Ovary (tissue), 9 donors: Measurements from ENCODE around the gene WNK2. TPM values are rescaled to one million over a fixed set of nuclear protein-coding genes. Genes with fewer than 3 reads are reported as not detected.

Source experiments
- DNase-seq, 5 donors: peaks; one replicate each; pipeline ENCODE4 v3.0.0-alpha.2; 2019 to 2020
- H3K27ac ChIP-seq, 2 donors: fragments of 200-600 bp; one replicate each; pipeline versions ENCODE4 v1.5.1 to v1.8.0; 2019 to 2022
- H3K27me3 ChIP-seq: fragments of 200-600 bp; one replicate; pipeline ENCODE4 v1.8.0; 2022
- H3K36me3 ChIP-seq: fragments of 200-600 bp; sonication (generic); one replicate; pipeline ENCODE4 v1.5.1; 2019
- H3K4me1 ChIP-seq: one replicate; pipeline ENCODE4 v1.8.1; 2013; ENCODE audit warnings: mild to moderate bottlenecking, moderate library complexity; ENCODE audit not compliant: insufficient read depth
- H3K4me3 ChIP-seq: fragments of 200-600 bp; sonication (generic); one replicate; pipeline ENCODE4 v1.5.1; 2017
- H3K9me3 ChIP-seq, 2 donors: fragments of 200-600 bp in 1 of 2; sonication (generic) in 1 of 2; one replicate each; pipeline versions ENCODE4 v1.5.1 to v1.8.1; 2013 to 2019; ENCODE audit warnings: mild to moderate bottlenecking in 1 of 2, moderate library complexity in 1 of 2
- CTCF ChIP-seq, 3 donors: fragments of 450-650 bp in 2 of 3; fragments of 200-600 bp in 1 of 3; IDR thresholded peaks; one replicate each; pipeline versions ENCODE4 v1.5.1 to v1.8.0; 2016 to 2022; ENCODE audit warnings: antibody characterized with exemption in 3 of 3, mild to moderate bottlenecking in 1 of 3
- EP300 ChIP-seq: sonication (generic); formaldehyde crosslinking; IDR thresholded peaks from one replicate; pipeline ENCODE4 v1.6.1; 2017; ENCODE audit warnings: antibody characterized with exemption
- POLR2A ChIP-seq: fragments of 450-650 bp; IDR thresholded peaks from one replicate; pipeline ENCODE4 v1.6.1; 2017; ENCODE audit warnings: antibody characterized with exemption, mild to moderate bottlenecking, moderate library complexity
- WGBS, 3 donors: extraction: QIAGEN DNeasy Blood & Tissue Kit in 1 of 3; methylation state at CpG; one replicate each; pipeline versions ENCODE4 v1.1.5 to v1.1.7; 2013 to 2017; 5-methylcytosine and 5-hydroxymethylcytosine counted together
- intact Hi-C, 4 donors: fragments of 100-400 bp; cut with DNase I; formaldehyde crosslinking; loops; one replicate each; pipeline versions ENCODE4 v1.11.0 to v1.15.1; 2022 to 2023
- polyA plus RNA-seq, 2 donors: library from polyadenylated mRNA; stranded (reverse); fragments of 200-250 nt in 1 of 2; fragments of 350-450 nt in 1 of 2; fragmentation: Illumina TruSeq in 1 of 2; extraction: RNeasy Lipid Tissue Mini Kit (QIAGEN cat#74804) in 1 of 2; gene quantifications; one replicate each; pipeline ENCODE4 v1.2.3, GENCODE V29; 2013 to 2014
- total RNA-seq, 7 donors: library from RNA; depleted of rRNA in 2 of 7; stranded (reverse); fragments of >200 nt in 2 of 7; fragmentation: NEBNext Ultra II Directional in 3 of 7; extraction: Animal tissue kit (Norgen Biotek cat#: 25700) in 3 of 7; gene quantifications; one replicate each; pipeline versions ENCODE4 v1.1.0 to v1.2.4, GENCODE V29; 2016 to 2023
- donor health status: DM: no; HTN: no; CAD: no; lungs with moderate emphysema.
- donor health status: DM: no; HTN: no; CAD: no.
- donor health status: Bipolar disorder and iron deficiency.
- donor health status: DM: yes; HTN: yes; CAD: no.
- donor health status: DM: no; HTN: no; CAD: no.
- donor health status: DM: yes; HTN: yes; CAD: no.

The WNK2 gene
- total and polyA plus RNA-seq, 9 donors: 0.53 to 24.7 (median 4.4) TPM

- Histone ChIP-seq H3K27me3 (no peaks in the 10 kb centered on the region), H3K4me1 (no peaks in the 10 kb centered on the region), H3K27ac (no peak overlapping the region), H3K36me3 (no peaks in the 10 kb centered on the region), H3K9me3 (no peaks in the 10 kb centered on the region), H3K4me3 (no peak overlapping the region)
- TF ChIP-seq POLR2A (no peak), EP300 (no peak), CTCF (IDR thresholded peaks at IDR 0.05) (no peak)
- 82 to 90% (median 86%) methylated on average over 9 of the region's 9 CpGs for WGBS, 3 donors
- intact Hi-C loops: no loop called here
- no peak for DNase-seq
These were observed 13.7 kb downstream of the WNK2 start for GRCh38 chr9:93197670-93198069.

GRCh38 chr9:93198117-93198837 lies 14.3 kb downstream of the WNK2 start:
- no peaks in the 10 kb centered on the region for H3K36me3 ChIP-seq
- no peaks in the 10 kb centered on the region for H3K4me1 ChIP-seq
- H3K4me3 ChIP-seq: no peak overlapping the region
- DNase-seq: no peak
- no peak overlapping the region for H3K27ac ChIP-seq
- no peaks in the 10 kb centered on the region for H3K27me3 ChIP-seq
- no peaks in the 10 kb centered on the region for H3K9me3 ChIP-seq
- intact Hi-C loops: no loop called here
- TF ChIP-seq CTCF (IDR thresholded peaks at IDR 0.05) (no peak), POLR2A (no peak), EP300 (no peak)
- 78 to 89% (median 89%) methylated on average over 10 of the region's 10 CpGs for WGBS, 3 donors

DNA sequence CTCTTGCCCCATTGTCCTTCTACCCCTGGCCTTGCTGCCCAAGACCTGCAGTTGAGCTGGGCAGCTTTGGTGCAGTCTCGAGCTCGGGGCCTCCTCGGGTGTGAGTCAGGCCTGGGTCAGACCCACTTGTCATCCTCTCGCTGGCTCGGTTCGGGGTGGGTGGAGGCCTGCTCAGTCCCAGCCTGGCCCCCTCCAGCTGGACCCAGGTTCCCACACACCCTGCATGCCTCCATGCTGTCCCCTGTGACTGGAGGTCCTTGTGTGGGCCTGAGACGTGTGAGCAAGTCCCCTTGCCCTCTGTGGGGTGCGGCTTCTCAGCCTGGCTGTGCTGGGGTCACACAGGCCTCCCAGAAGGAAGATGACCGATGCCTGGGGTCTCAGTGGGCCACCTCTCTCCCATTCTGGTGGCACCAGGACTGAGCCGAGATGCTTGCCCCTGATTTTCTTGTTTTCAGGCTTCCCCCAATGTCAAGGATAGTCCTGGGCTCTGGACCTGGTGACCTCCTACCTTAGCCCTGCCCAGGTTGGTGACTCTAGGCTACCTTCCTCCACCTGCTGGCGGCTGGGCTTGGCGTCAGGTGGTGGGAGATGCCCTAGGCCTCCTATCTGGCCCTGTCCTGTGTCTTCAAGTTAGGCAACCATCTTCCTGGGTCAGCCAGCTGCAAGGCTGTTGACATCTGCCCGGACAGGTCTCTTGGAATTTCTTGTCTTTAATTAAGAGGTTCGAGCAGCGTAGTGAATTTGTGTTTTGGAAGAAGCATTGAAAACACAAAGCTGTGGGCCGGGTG lies 15.1 kb downstream of the WNK2 start:
- H3K27ac ChIP-seq: no peak overlapping the region
- H3K9me3 ChIP-seq: no peaks in the 10 kb centered on the region
- H3K27me3 ChIP-seq: no peaks in the 10 kb centered on the region
- no peaks in the 10 kb centered on the region for H3K36me3 ChIP-seq
- intact Hi-C loops: no loop called here
- TF ChIP-seq POLR2A (no peak), CTCF (IDR thresholded peaks at IDR 0.05) (no peak), EP300 (no peak)
- no peak overlapping the region for H3K4me3 ChIP-seq
- 93 to 94% (median 93%) methylated on average over 14 to 16 of the region's 16 CpGs for WGBS, 3 donors
- no peak for DNase-seq
- H3K4me1 ChIP-seq: no peaks in the 10 kb centered on the region

DNA sequence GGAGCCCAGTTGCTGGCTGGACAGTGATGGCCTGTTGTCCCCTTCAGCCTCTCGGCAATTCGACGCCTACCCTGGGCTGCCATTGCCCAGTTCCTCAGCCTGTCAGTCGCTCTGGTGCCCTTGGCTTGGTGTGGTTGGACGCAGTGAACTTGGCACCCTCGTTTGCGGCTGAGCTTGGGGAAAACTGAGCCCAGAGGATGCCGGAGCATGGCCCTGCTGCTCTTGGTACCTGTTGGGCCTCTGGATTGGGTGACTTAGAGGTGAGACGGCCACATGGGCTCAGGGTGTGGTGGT lies 16.5 kb downstream of the WNK2 start:
- intact Hi-C loops: no loop called here
- TF ChIP-seq POLR2A (no peak), CTCF (IDR thresholded peaks at IDR 0.05) (no peak), EP300 (no peak)
- DNase-seq: no peak
- Histone ChIP-seq H3K4me3 (no peak overlapping the region), H3K27ac (no peak overlapping the region), H3K9me3 (no peaks in the 10 kb centered on the region), H3K36me3 (no peaks in the 10 kb centered on the region), H3K4me1 (no peaks in the 10 kb centered on the region), H3K27me3 (no peaks in the 10 kb centered on the region)
- 83 to 91% (median 88%) methylated on average over 9 of the region's 9 CpGs for WGBS, 3 donors
